Measurements from ENCODE around the gene MYH9.
"Not testable (repeated sequence)": the region's sequence is repeated elsewhere in the genome, so short reads cannot be mapped to it uniquely, and the experiment has no call there.

The MYH9 gene

GRCh38 chr22:36262307-36262706 lies 125.5 kb downstream of the MYH9 start:
- not testable (repeated sequence) for DNase-seq

- DNase-seq = not testable (repeated sequence)
Measured at GRCh38 chr22:36261675-36262074, 126.1 kb downstream of the MYH9 start.

GRCh38 chr22:36259615-36260300 lies 128.0 kb downstream of the MYH9 start:
- no peak for DNase-seq

GRCh38 chr22:36258701-36259614 lies 128.8 kb downstream of the MYH9 start:
- DNase-seq = peak in 1 of 2 donors; percentile 7

- no peak for DNase-seq
Measured at GRCh38 chr22:36257948-36258670, 129.7 kb downstream of the MYH9 start.

- no peak for DNase-seq
Measured at GRCh38 chr22:36257308-36257707, 130.5 kb downstream of the MYH9 start.

- no peak for DNase-seq
Measured at GRCh38 chr22:36256478-36256877, 131.3 kb downstream of the MYH9 start.

GRCh38 chr22:36255572-36255971 lies 132.2 kb downstream of the MYH9 start:
- not testable (repeated sequence) for DNase-seq

- DNase-seq = no peak
Measured at GRCh38 chr22:36253523-36254490, 134.0 kb downstream of the MYH9 start.

GRCh38 chr22:36252754-36253522 lies 134.8 kb downstream of the MYH9 start, which contains the start of gene APOL1:
APOL1 (plus strand) TSS chr22:36253133; CDS start chr22:36254956, 1,823 bp downstream.
- peak; percentile 48 to 52 for DNase-seq

- DNase-seq = not testable (repeated sequence)
Measured at GRCh38 chr22:36251979-36252608, 135.7 kb downstream of the MYH9 start.

GRCh38 chr22:36250292-36250960 lies 137.3 kb downstream of the MYH9 start:
- DNase-seq = not testable (repeated sequence)

- no peak for DNase-seq
Measured at GRCh38 chr22:36249160-36249559, 138.6 kb downstream of the MYH9 start.

GRCh38 chr22:36247955-36248354 lies 139.8 kb downstream of the MYH9 start:
- DNase-seq = no peak

- DNase-seq = no peak
Measured at GRCh38 chr22:36246718-36247117, 141.0 kb downstream of the MYH9 start.

GRCh38 chr22:36245805-36246356 lies 141.9 kb downstream of the MYH9 start:
- no peak for DNase-seq

GRCh38 chr22:36244522-36245391 lies 143.0 kb downstream of the MYH9 start:
- no peak for DNase-seq

GRCh38 chr22:36243986-36244385 lies 143.8 kb downstream of the MYH9 start:
- DNase-seq = no peak
